Activated CD8-positive, alpha-beta memory T cell treated with anti-CD3 and anti-CD28 coated beads, Interleukin-2, amount 50 U/mL, for 1 hour (primary cell): ENCODE results near the gene PRRT1B.
"Not testable (repeated sequence)": the region's sequence is repeated elsewhere in the genome, so short reads cannot be mapped to it uniquely, and the experiment has no call there.

Source experiments
- DNase-seq: peaks from one replicate; pipeline ENCODE4 v3.0.0-alpha.2; 2020; ENCODE audit errors: extremely low read depth

The PRRT1B gene

GRCh38 chr9:131550465-131550864, 5.1 kb downstream of the PRRT1B start:
- not testable (repeated sequence) for DNase-seq

- DNase-seq = no peak
Observed at GRCh38 chr9:131552030-131552429, 6.7 kb downstream of the PRRT1B start.

- no peak for DNase-seq
Observed at GRCh38 chr9:131554087-131554842, 8.9 kb downstream of the PRRT1B start.

GRCh38 chr9:131554843-131555351, 9.6 kb downstream of the PRRT1B start:
- DNase-seq = no peak

- DNase-seq = no peak
Observed at GRCh38 chr9:131555841-131556673, 10.7 kb downstream of the PRRT1B start.

GRCh38 chr9:131557855-131558548, 12.7 kb downstream of the PRRT1B start:
- DNase-seq = no peak

- no peak for DNase-seq
Observed at GRCh38 chr9:131559421-131560000, 14.2 kb downstream of the PRRT1B start.

GRCh38 chr9:131562032-131562959, 17.0 kb downstream of the PRRT1B start:
- DNase-seq = no peak

- DNase-seq = no peak
Observed at GRCh38 chr9:131565369-131565768, 20.0 kb downstream of the PRRT1B start.

- no peak for DNase-seq
Observed at GRCh38 chr9:131566158-131566557, 20.8 kb downstream of the PRRT1B start.

GRCh38 chr9:131567910-131568309, 22.6 kb downstream of the PRRT1B start:
- no peak for DNase-seq

- DNase-seq = no peak
Observed at GRCh38 chr9:131574730-131575640, 29.7 kb downstream of the PRRT1B start.

GRCh38 chr9:131575946-131576853, 30.9 kb downstream of the PRRT1B start:
- no peak for DNase-seq

GRCh38 chr9:131577005-131578000, 32.0 kb downstream of the PRRT1B start:
- no peak for DNase-seq

- no peak for DNase-seq
Observed at GRCh38 chr9:131578021-131578420, 32.7 kb downstream of the PRRT1B start.

GRCh38 chr9:131578731-131579504, 33.6 kb downstream of the PRRT1B start:
- peak; percentile 34 for DNase-seq
